A673 (cell line): Measurements from ENCODE around the gene RIPOR2. TPM values are rescaled to one million over a fixed set of nuclear protein-coding genes. Genes with fewer than 3 reads are reported as not detected.

Source experiments
- BruUV-seq: library from RNA; stranded (reverse); fragments of 400-500 nt; replicated peaks from 2 replicates; lab custom pipeline; 2021; lab: Mats Ljungman, UMichigan
- CTCF ChIA-PET: fragments of 300-600 bp; sonication (Branson Sonifier 250); formaldehyde crosslinking; loops from one replicate; lab custom pipeline; 2022; ENCODE audit warnings: antibody characterized with exemption; lab: Charles Lee
- POLR2A ChIA-PET: fragments of 300-600 bp; sonication (Branson Sonifier 250); formaldehyde crosslinking; loops from one replicate; lab custom pipeline; 2022; ENCODE audit warnings: antibody characterized with exemption; ENCODE audit not compliant: low non-redundant PET; lab: Charles Lee
- DNase-seq: peaks from one replicate; pipeline ENCODE4 v3.0.0-alpha.2; 2015; ENCODE audit warnings: low spot score
- H3K27ac ChIP-seq: fragments of 200-600 bp; sonication (generic); 2 replicates; pipeline ENCODE4 v1.5.1; 2016; ENCODE audit warnings: mixed run types, low read depth, mild to moderate bottlenecking, mixed read lengths, antibody characterized with exemption, low read length; ENCODE audit not compliant: poor library complexity, severe bottlenecking
- H3K27me3 ChIP-seq: fragments of 200-600 bp; sonication (generic); replicated peaks from 2 replicates; pipeline ENCODE4 v1.6.1; 2017; ENCODE audit warnings: mixed run types, low read depth, mild to moderate bottlenecking, mixed read lengths, antibody characterized with exemption, low read length; ENCODE audit not compliant: insufficient read depth, poor library complexity
- H3K36me3 ChIP-seq: fragments of 200-600 bp; sonication (generic); 2 replicates; pipeline ENCODE4 v1.6.1; 2016; ENCODE audit warnings: mixed run types, mild to moderate bottlenecking, mixed read lengths, antibody characterized with exemption, low read length; ENCODE audit not compliant: insufficient read depth, poor library complexity, severe bottlenecking
- H3K4me1 ChIP-seq: fragments of 200-600 bp; sonication (generic); 2 replicates; pipeline ENCODE4 v1.6.1; 2017; ENCODE audit warnings: mixed run types, mild to moderate bottlenecking, mixed read lengths, antibody characterized with exemption, low read length; ENCODE audit not compliant: insufficient read depth, poor library complexity, severe bottlenecking
- H3K4me3 ChIP-seq: fragments of 200-600 bp; sonication (generic); 2 replicates; pipeline ENCODE4 v1.5.1; 2016; ENCODE audit warnings: low read depth, mixed run types, mild to moderate bottlenecking, mixed read lengths, low read length; ENCODE audit not compliant: poor library complexity, severe bottlenecking
- H3K9me3 ChIP-seq: fragments of 200-600 bp; sonication (generic); 2 replicates; pipeline ENCODE4 v1.6.1; 2016; ENCODE audit warnings: mixed run types, low read depth, mild to moderate bottlenecking, mixed read lengths, antibody characterized with exemption, low read length; ENCODE audit not compliant: poor library complexity, severe bottlenecking
- CTCF ChIP-seq: fragments of 300-800, 200-600 bp; sonication (generic); conservative IDR thresholded peaks from 2 replicates; pipeline ENCODE4 v1.5.1; 2017; ENCODE audit warnings: low read depth, mild to moderate bottlenecking, antibody characterized with exemption, low read length, moderate library complexity, mixed read lengths
- EZH2 ChIP-seq: fragments of 200-600 bp; sonication (generic); IDR thresholded peaks from 2 replicates; pipeline ENCODE4 v1.6.1; 2017; ENCODE audit warnings: borderline replicate concordance, low read depth, mild to moderate bottlenecking, mixed read lengths, antibody characterized with exemption, low read length; ENCODE audit not compliant: poor library complexity, severe bottlenecking
- intact Hi-C: fragments of 100-400 bp; cut with micrococcal nuclease; formaldehyde crosslinking; loops from one replicate; pipeline ENCODE4 v1.10.0; 2022; ENCODE audit not compliant: unreplicated experiment
- total RNA-seq: library from RNA; stranded (reverse); gene quantifications from 2 replicates; pipeline ENCODE4 v1.2.3, GENCODE V29; 2021

RIPOR2 gene
- total RNA-seq, 1 experiment from 2014 or later: 0.17 TPM

- peak; percentile 13 for DNase-seq
- Histone ChIP-seq H3K9me3 (no peaks in the 10 kb centered on the region), H3K36me3 (no peaks in the 10 kb centered on the region), H3K4me1 (no peaks in the 10 kb centered on the region), H3K4me3 (no peak overlapping the region), H3K27me3 (peaks cover 15% of the 10 kb centered on the region), H3K27ac (no peak overlapping the region)
- intact Hi-C loops: no loop called here
- BruUV-seq: no TSS peak
- ChIA-PET POLR2A (no interaction called here), CTCF (no interaction called here)
- TF ChIP-seq CTCF (no peak), EZH2 (no peak)
Observed at GRCh38 chr6:24905483-24905882, 30.3 kb downstream of the RIPOR2 start.

GRCh38 chr6:24903681-24904080 lies 32.1 kb downstream of the RIPOR2 start:
- CTCF ChIA-PET: no interaction called here
- TF ChIP-seq EZH2 (no peak), CTCF (no peak)
- DNase-seq: no peak
- POLR2A ChIA-PET: no interaction called here
- Histone ChIP-seq H3K27ac (no peak overlapping the region), H3K4me1 (peaks cover 10% of the 10 kb centered on the region), H3K36me3 (no peaks in the 10 kb centered on the region), H3K4me3 (no peak overlapping the region), H3K9me3 (no peaks in the 10 kb centered on the region), H3K27me3 (no peaks in the 10 kb centered on the region)
- intact Hi-C loops: no loop called here
- BruUV-seq: no TSS peak

GRCh38 chr6:24902782-24903181 lies 33.0 kb downstream of the RIPOR2 start:
- ChIA-PET CTCF (no interaction called here), POLR2A (no interaction called here)
- Histone ChIP-seq H3K4me1 (peaks cover 10% of the 10 kb centered on the region), H3K4me3 (no peak overlapping the region), H3K36me3 (no peaks in the 10 kb centered on the region), H3K9me3 (no peaks in the 10 kb centered on the region), H3K27ac (no peak overlapping the region), H3K27me3 (no peaks in the 10 kb centered on the region)
- no peak for DNase-seq
- intact Hi-C loops: no loop called here
- no TSS peak for BruUV-seq
- no peak for TF ChIP-seq EZH2
- no peak for TF ChIP-seq CTCF
